Muscle of leg (tissue), 11 donors: ENCODE data around the gene PEX7. TPM values are rescaled to one million over a fixed set of nuclear protein-coding genes. Genes with fewer than 3 reads are reported as not detected.
"Not testable (repeated sequence)": the region's sequence is repeated elsewhere in the genome, so short reads cannot be mapped to it uniquely, and the experiment has no call there.

ENCODE experiments used
- DNase-seq: peaks from one replicate; pipeline ENCODE4 v3.0.0; 2013
- H3K27ac ChIP-seq: one replicate; pipeline ENCODE4 v1.5.1; 2013; ENCODE audit warnings: mild to moderate bottlenecking, low read length, control low read depth
- H3K27me3 ChIP-seq: one replicate; pipeline ENCODE4 v1.6.1; 2013; ENCODE audit warnings: low read length; ENCODE audit not compliant: control insufficient read depth, insufficient read depth
- H3K36me3 ChIP-seq: one replicate; pipeline ENCODE4 v1.6.1; 2013; ENCODE audit warnings: low read length; ENCODE audit not compliant: control insufficient read depth, insufficient read depth
- H3K4me1 ChIP-seq: one replicate; pipeline ENCODE4 v1.6.1; 2013; ENCODE audit warnings: low read length; ENCODE audit not compliant: control insufficient read depth, insufficient read depth
- H3K4me3 ChIP-seq: one replicate; pipeline ENCODE4 v1.5.1; 2013; ENCODE audit warnings: low read length, control low read depth
- H3K9me3 ChIP-seq: replicated peaks from 2 replicates; pipeline ENCODE4 v1.6.1; 2013; ENCODE audit warnings: low read depth, low read length; ENCODE audit not compliant: control insufficient read depth
- WGBS: methylation state at CpG from one replicate; pipeline ENCODE4 v1.1.5; 2013; ENCODE audit warnings: missing lambda C conversion rate; ENCODE audit not compliant: insufficient coverage; 5-methylcytosine and 5-hydroxymethylcytosine counted together
- polyA plus RNA-seq, 8 donors: library from polyadenylated mRNA; unstranded; fragments of 120-200 nt; gene quantifications; one replicate each; pipeline versions ENCODE4 v1.2.1 to v1.2.3, GENCODE V29; 2013; ENCODE audit warnings: inconsistent platforms in 1 of 8, low replicate concordance in 1 of 8; ENCODE audit not compliant: insufficient read length in 8 of 8, insufficient read depth in 1 of 8
- total RNA-seq: library from RNA; stranded (reverse); fragments of 120-200 nt; gene quantifications from one replicate; pipeline ENCODE4 v1.2.4, GENCODE V29; 2013

Gene PEX7
- total and polyA plus RNA-seq, 9 donors: 6.1 to 9.4 (median 8.1) TPM

DNA sequence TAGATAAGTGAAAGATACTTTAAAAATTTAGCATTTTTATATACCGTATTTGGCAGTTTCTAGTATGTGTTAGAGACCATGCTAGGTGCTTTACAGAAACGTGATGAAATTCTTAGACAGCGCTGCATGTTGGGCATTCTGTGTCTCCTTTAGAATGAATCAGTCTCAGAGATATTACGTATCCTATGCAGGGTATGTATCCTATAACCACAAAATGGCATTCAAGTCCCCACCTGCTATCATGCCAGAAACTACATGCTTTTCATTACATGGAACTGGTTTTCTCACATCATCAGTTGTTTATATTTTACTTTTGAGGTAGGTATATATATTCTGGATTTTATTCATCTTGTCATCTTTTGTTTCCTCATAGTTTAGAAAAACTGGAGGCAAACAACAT, 42.3 kb downstream of the PEX7 start:
- Histone ChIP-seq H3K36me3 (no peaks in the 10 kb centered on the region), H3K9me3 (no peaks in the 10 kb centered on the region), H3K4me3 (no peak overlapping the region), H3K27me3 (no peaks in the 10 kb centered on the region), H3K27ac (no peak overlapping the region), H3K4me1 (no peaks in the 10 kb centered on the region)
- 100% methylated on average over 2 of the region's 4 CpGs for WGBS
- DNase-seq: no peak

DNA sequence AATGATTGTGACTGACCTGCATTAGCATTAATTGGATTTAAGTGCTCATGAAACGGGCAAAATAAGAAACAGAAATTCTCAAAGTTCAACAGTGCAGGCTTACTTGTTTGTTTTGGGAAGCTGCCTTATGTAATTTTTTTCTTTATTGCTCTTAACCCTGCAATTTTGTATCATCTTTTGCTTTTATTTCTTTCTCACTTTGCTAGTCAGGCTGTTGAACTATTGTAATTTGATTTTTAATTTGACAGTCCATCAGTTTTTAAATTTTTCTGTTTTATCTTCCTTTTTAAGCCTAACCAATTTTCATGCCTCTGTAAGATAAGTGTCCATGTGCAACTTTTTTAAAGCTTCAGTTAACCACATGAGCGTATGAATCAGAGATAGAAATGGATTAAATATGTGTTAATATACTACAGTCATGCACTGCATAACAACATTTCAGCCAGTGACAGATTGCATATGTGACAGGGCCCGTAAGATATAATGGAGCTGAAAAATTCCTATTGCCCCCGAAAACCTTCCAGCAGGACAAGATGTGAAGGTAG, 44.6 kb downstream of the PEX7 start:
- Histone ChIP-seq H3K9me3 (no peaks in the 10 kb centered on the region), H3K4me3 (no peak overlapping the region), H3K4me1 (no peaks in the 10 kb centered on the region), H3K27me3 (no peaks in the 10 kb centered on the region), H3K27ac (no peak overlapping the region), H3K36me3 (peaks cover 2% of the 10 kb centered on the region)
- no peak for DNase-seq
- WGBS: no CpG with 5 or more reads among the region's 4 CpGs

DNA sequence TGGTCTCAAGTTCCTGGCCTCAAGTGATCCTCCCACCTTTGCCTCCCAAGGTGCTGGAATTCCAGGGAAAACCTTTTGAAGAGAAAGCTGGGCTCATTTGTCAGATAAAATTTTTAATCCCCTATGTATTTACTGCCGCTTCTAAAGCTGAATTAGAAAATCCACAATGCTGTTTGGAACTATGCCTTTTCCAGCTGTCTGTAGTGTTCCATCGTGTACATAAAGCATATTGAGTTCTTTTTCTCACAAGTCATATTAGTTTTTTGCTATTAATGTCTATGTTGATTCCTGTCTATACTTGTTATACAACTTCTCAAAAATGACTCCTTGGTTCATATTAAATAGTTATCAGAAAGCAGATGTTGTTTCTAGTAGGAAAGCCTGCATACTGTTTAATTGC, 47.1 kb downstream of the PEX7 start:
- peaks cover 2% of the 10 kb centered on the region for H3K36me3 ChIP-seq
- DNase-seq: no peak
- H3K27me3 ChIP-seq: no peaks in the 10 kb centered on the region
- no peaks in the 10 kb centered on the region for H3K4me1 ChIP-seq
- WGBS: no CpG with 5 or more reads among the region's 2 CpGs
- peaks cover 13% of the 10 kb centered on the region for H3K9me3 ChIP-seq
- no peak overlapping the region for H3K27ac ChIP-seq
- H3K4me3 ChIP-seq: no peak overlapping the region

DNA sequence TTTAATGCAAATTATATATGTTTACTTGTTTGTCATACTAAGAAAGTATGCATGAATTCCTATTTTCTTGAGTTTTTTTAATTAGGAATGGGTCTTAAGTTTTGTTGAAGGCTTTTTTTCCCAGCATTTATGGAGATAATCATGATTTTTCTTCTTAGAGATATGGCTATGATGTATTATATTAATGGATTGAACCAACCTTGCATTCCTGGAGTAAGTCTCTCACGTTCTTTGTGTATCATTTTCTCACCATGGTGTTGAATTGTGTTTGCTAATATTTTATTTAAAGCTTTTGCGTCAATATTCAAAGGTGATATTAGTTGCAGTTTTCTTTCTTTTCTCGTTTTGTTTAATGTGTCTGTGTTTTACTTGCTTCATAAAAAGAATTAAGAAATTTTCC, 51.4 kb downstream of the PEX7 start:
- H3K27me3 ChIP-seq: no peaks in the 10 kb centered on the region
- H3K4me3 ChIP-seq: no peak overlapping the region
- H3K9me3 ChIP-seq: peaks cover 13% of the 10 kb centered on the region
- no peaks in the 10 kb centered on the region for H3K4me1 ChIP-seq
- H3K36me3 ChIP-seq: peaks cover 2% of the 10 kb centered on the region
- no CpG with 5 or more reads among the region's 3 CpGs for WGBS
- DNase-seq: no peak
- H3K27ac ChIP-seq: no peak overlapping the region

DNA sequence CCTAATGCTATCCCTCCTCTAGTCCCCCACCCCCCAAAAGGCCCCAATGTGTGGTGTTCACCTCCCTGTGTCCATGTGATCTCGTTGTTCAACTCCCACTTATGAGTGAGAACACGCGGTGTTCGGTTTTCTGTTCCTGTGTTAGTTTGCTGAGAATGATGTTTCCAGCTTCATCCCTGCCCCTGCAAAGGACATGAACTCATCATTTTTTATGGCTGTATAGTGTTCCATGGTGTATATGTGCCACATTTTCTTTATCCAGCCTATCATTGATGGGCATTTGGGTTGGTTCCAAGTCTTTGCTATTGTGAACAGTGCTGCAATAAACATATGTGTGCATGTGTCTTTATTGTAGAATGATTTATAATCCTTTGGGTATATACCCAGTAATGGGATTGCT, 54.1 kb downstream of the PEX7 start:
- H3K4me1 ChIP-seq, H3K27ac ChIP-seq, H3K36me3 ChIP-seq, H3K27me3 ChIP-seq, DNase-seq, H3K4me3 ChIP-seq: not testable (repeated sequence)
- H3K9me3 ChIP-seq: peaks cover 13% of the 10 kb centered on the region
- no CpG with 5 or more reads among the region's 4 CpGs for WGBS

DNA sequence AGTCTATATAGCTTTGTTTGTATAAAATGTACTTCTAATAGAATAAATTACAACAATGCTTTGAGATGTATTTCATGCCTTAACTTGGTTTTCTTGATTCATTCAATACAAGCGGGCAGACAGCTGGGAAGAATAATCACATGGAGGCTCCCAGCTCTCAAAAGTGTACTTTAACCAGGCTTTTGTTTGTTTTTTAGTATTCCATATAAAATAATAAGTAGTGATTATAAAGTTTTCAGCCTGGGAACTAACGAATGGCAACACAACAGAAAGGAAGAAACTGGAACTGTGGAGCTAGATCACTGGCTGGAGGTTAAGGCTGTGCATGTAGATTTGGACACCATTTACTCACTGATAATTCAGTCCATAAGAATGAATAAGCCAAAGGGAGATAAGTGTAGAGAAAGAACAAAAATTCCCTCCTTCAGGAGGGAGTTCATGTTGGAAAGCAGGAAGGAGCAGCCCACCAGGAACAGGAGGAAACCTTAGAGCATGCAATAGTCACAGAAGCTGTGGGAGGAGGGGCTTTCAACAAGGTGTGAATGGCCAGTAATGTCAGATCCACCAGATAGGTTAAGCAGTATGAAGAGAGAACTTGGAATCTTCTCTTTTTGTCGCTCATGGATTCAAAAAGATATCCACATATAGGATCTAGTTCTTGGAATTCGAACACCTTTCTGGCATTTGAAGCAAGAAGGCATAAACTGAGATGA, 58.5 kb downstream of the PEX7 start:
- Histone ChIP-seq H3K4me3 (no peak overlapping the region), H3K36me3 (no peaks in the 10 kb centered on the region), H3K27me3 (no peaks in the 10 kb centered on the region), H3K27ac (no peak overlapping the region), H3K9me3 (no peaks in the 10 kb centered on the region), H3K4me1 (no peaks in the 10 kb centered on the region)
- no CpG with 5 or more reads among the region's 4 CpGs for WGBS
- DNase-seq: no peak

DNA sequence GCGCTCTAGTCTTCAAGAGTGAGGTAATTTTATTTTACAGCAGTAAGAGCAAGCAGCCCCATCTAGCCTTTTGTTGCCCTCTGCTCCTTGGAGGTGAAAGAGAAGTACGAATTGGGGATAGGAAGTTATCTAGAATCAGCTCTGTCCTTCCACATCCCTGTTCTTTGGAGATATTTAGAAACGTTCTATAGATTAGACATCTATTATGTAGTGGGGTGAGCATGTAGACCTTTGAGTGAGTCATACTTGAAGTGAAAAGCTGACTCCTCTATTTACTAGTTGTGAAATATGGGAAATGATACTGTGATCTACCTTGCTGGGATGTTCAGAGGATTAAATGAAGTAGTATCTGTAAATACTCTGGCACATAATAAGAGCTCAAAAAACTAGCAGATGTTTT, 63.7 kb downstream of the PEX7 start:
- Histone ChIP-seq H3K27ac (no peak overlapping the region), H3K36me3 (no peaks in the 10 kb centered on the region), H3K27me3 (no peaks in the 10 kb centered on the region), H3K4me3 (no peak overlapping the region), H3K4me1 (no peaks in the 10 kb centered on the region), H3K9me3 (no peaks in the 10 kb centered on the region)
- WGBS: 100% methylated on average over 1 of the region's 3 CpGs
- no peak for DNase-seq

DNA sequence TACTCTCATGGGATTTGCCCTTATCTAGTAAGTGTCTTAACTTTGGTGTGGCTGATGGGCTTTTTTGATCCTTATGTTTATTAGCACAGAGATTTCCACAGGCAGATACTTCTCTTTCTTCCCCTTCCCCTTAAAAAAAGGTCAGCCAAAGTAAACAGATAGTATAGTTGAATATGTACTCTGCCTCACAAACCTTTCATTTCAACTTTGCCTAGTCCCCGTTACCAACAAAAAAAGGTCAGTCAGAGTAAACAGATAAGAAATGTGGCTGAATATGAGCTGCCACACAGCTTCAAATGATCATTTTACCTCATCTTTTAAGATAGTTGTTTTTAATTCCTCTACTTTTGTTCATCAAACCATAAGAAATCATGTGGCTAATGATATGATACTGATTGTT, 65.6 kb downstream of the PEX7 start:
- no peak overlapping the region for H3K27ac ChIP-seq
- DNase-seq: no peak

DNA sequence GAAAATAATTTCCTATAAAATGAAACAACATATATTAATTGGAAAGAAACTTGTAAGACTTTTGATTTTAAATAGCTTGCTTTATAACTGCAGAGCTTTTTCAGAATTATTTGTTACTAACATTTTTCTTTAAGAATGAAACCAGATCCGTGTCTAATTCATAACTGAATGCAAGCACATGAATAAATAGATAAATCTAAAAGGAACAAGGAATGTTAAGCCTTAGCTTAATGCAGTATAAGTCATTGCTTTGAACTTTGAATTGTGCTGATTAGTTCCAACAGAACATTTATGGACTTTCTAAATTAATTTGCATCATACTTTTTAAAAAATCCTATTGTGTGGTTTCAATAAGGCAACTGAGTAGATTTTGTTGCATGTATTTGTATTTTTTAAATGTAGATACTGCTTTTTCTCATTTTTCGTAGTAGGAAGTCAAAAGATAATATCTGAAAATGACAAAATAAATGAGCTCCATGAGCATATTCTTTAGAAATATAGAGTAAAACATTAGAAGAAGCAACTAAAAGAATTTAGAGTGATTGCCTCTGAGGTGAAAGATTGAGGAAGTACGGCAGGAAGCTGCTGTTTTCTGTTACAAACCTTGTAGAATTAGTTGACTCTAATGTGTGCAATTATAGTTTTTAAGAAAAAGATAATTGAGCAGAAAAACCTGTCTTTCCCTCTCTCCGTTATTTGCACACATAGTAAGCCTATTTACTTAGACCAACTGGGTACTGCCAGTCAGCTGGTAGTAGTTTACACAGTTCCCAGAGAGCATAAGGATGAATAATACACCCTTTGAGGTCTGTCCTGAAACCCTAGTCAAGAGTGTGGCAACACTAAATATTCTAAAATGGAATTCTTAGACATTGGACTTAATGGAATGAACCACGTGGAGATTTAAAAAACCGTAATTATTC, 67.1 kb downstream of the PEX7 start:
- H3K4me1 ChIP-seq: no peaks in the 10 kb centered on the region
- H3K4me3 ChIP-seq: no peak overlapping the region
- H3K9me3 ChIP-seq: no peaks in the 10 kb centered on the region
- DNase-seq: no peak
- WGBS: 83% methylated on average over 1 of the region's 6 CpGs
- no peaks in the 10 kb centered on the region for H3K36me3 ChIP-seq
- no peaks in the 10 kb centered on the region for H3K27me3 ChIP-seq
- no peak overlapping the region for H3K27ac ChIP-seq

More for the DNA sequence above, 65.6 kb downstream of the PEX7 start:
- no peak overlapping the region for H3K4me3 ChIP-seq
- no peaks in the 10 kb centered on the region for H3K27me3 ChIP-seq
- no peaks in the 10 kb centered on the region for H3K4me1 ChIP-seq
- WGBS: no CpG with 5 or more reads among the region's 1 CpG
- no peaks in the 10 kb centered on the region for H3K9me3 ChIP-seq
- H3K36me3 ChIP-seq: no peaks in the 10 kb centered on the region

DNA sequence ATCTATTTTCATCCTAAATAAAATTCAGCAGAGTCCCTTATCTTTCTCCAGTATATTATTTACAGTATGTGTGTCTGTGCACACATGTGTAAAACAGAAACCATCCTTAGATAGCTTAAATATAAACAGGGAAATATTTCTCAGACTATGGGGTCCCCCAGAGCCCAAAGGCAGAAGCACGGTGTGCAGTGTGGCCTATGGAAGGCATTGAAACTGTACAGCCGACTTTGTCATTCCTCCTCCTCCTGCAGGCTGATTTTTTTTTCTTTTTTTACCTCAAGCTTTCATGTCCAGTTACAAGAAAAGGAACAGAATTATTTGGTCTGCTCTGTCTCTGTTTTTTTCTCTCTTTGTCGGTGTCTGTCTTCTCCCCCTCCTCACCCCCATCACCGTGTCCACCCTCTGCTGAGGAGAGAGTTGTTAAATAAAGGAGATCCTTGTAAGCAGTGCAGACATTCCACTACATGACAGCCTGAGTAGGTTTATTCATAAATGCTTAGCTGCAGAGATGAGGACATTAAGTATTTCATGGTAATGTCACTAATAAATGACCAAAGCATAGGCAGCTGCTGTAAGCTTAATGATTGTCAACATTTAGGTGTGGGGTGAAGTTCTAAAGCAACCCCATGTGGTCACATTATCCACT, 67.9 kb downstream of the PEX7 start:
- H3K36me3 ChIP-seq: no peaks in the 10 kb centered on the region
- WGBS: no CpG with 5 or more reads among the region's 4 CpGs
- H3K4me3 ChIP-seq: no peak overlapping the region
- no peaks in the 10 kb centered on the region for H3K27me3 ChIP-seq
- H3K27ac ChIP-seq: no peak overlapping the region
- H3K9me3 ChIP-seq: no peaks in the 10 kb centered on the region
- DNase-seq: no peak
- H3K4me1 ChIP-seq: no peaks in the 10 kb centered on the region
